HG03558 (cell line): Measurements from ENCODE around the gene MIGA2.
A peak's percentile ranks its signal among the peaks of the same experiment; 100 is the strongest.

Experiments used
- ATAC-seq: cut with Tn5 transposase; IDR thresholded peaks from one replicate; pipeline ENCODE4 v1.9.1; 2021; ENCODE audit warnings: moderate number of reproducible peaks; ENCODE audit not compliant: unreplicated experiment; ENCODE audit errors: extremely low read depth

MIGA2 gene

DNA sequence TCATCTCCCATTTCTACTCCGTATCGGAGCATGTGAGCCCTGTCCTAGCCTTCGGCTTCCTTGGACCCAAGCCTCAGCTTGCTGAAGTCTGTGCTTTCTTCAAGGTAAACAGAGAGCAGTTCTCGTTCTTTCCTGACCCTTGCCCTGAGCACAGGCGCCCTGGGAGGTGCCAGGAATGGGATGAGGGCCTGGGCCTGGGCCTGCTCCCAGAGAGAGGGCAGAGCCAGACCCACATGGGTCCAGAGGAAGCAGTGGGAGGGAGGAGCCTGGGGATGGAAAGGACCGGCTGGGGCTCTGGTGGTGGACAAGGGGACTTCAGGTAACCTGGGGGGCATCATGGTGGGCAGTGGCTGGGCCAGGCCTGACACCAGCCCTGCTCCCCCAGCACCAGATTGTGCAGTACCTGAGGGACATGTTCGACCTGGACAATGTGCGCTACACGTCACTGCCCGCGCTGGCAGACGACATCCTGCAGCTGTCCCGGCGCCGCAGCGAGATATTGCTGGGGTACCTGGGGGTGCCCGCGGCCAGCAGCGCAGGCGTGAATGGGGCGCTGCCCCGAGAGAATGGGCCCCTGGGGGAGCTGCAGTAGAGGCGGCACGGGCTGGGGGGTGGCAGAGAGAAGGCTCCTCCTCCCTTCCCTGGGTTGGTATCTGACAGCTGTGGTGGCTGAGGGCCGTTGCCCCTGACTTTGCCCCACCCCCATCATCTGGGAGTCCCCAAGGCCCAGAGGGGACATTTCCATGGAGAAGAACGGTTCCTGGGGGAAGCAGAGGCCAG is 33.6 kb downstream of the MIGA2 start:
- ATAC-seq: no peak

DNA sequence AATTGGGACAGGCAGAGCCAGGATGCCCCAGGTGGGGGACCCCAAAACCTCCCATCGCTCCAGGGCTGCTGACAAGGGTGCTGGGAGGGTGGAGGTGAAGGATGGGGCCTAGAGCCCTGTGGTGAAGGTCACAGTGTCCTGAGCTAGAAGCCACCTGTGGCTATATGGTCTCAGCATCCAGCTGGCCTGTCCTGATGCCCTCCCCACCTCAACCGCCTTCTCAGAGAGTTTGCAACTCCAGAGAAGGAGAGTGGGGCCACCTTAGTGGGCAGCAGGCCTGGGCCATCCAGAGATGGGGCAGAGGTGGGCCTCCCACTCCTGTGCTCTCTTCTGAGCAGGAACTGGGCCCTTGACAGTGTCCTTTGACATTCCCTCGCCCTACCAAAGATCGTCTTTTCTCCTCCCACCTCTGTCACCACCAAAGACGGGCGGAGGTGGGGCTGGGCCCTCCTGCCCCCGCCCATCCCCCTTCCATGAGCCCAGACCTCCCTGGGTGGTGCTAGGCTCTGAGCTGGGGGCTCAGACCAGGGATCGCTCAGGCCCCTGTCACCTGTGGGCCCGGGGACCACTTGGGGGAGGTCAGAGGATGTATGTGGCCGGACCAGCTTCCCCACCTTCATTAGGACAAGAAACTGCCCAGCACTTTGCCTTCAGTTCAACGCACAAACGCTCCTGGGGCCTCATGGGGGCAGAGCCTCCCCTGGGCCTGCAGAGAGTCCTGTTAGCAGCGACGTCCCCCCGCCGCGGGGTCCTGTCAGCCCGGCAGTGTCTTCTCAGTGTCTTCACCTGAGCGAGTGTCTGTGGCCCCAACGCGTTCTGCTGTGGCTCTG is 34.5 kb downstream of the MIGA2 start:
- ATAC-seq: no peak

DNA sequence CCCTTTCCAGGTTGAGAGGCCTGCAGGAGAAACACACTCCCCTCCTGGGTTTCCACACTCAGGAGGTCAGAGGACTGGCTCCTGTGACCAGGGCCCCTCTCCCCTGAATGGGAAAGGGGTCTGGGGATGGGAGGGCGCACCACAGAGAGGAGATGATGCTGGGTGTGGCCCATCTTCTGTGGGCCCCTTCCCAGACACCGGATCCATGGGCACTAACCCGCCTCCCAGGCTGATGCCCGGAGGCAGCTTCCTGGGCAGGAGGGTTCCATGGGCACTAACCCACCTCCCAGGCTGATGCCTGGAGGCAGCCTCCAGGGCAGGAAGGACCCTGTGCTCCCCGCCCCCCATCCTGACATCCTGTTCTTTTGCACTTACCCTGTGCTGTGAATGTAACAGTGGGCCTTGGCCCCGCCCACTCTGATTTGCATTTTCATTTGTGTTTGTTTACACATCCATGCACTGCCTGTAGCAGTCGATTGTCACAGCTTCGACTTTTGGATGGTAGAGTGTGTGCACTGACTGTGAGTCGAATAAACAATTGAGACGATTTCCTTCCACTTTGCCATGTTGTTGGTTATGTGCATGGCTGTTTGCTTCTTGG is 35.2 kb downstream of the MIGA2 start:
- no peak for ATAC-seq

DNA sequence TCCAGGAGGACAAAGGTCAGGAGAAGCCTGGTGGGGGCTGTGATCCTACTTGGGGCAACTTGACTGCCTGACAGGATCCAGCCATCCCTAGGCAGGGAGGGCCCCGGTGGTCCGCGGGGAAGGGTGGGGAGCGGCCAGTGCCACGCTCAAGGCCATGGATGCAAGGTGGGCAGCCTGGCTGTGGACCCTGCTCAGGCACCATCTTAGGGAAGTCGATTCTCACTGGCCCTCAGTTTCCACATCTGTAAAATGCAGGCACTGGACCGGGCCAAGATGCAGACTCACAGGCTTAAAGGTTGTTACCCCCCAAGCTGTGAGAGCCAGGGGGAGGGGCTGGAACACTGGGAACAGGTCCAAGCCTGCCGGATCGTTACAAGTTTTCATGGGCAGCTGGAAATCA is 35.7 kb downstream of the MIGA2 start:
- ATAC-seq: no peak

DNA sequence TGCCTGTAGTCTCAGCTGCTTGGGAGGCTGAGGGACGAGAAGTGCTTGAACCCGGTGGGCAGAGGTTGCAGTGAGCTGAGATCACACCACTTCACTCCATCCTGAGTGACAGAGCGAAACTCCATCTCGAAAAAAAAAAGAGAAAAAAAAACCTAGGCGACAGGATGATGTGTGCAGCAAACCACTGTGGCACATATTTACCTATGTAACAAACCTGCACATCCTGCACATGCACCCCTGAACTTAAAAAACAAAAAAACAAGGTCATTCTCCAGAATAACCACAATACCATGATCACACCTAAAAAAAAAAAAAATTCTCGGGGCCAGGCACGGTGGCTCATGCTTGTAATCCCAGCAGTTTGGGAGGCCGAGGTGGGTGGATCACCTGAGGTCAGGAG is 37.0 kb downstream of the MIGA2 start:
- ATAC-seq: no peak

DNA sequence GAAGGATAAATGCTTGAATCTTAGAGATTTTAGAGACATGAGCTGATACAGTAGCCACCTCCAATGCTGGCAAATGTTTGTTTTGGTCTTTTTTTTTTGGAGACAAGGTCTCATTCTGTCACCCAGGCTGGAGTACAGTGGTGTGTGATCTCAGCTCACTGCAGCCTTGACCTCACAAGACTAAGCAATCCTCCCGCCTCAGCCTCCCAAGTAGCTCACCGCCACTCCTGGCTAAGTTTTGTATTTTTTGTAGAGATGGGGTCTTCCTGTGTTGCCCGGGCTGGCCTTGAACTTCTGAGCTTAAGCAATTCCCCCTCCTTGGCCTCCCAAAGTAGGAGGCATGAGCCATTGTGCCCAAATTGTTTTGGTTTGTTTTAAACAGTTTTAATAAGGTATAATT is 37.7 kb downstream of the MIGA2 start:
- ATAC-seq: no peak

DNA sequence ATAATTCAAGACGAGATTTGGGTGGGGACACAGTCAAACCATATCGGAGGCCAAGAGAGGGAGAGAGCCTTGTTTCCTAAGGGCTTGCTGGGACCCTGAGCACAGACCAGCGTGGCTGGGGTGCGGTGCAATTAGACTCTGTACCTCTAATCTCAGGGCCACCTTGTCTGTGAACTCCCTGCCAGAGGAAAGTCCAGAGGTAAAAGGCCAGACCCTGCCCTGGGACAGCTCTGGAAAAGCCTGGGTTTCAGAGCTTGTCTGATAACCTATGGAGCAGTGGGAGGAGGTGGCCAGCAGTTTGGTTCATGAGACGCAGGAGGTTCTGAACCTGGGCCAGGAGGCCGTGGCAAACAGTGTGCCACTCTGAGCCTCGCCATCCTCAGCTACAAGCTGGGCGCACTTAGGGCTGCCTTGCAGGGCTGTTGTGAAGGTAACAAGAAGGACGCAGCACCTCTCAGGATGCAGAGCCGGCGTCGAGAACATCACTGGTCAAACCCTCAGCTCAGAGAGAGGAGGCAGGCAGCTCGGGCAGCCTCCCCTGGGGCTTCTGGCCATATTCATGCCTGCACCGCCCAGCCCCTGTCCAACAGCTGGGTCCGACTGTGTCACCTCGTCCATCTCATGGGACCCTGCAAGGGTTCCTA is 39.7 kb downstream of the MIGA2 start:
- no peak for ATAC-seq

DNA sequence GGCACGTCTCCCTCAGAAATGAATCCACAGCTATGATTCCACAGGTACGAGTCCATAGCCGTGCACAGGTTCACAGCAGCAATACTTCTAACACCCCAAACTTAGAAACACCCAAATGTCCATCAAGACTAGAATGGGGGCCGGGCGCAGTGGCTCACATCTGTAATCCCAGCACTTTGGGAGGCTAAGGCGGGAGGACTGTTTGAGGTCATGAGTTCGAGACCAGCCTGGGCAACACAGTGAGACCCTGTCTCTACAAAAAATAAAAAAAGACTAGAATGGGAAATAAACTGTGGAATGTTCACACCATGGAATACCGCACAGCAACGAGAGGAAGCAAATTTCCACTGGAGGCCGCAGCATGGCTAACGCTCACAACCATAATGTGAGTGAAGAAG is 40.2 kb downstream of the MIGA2 start:
- no peak for ATAC-seq

DNA sequence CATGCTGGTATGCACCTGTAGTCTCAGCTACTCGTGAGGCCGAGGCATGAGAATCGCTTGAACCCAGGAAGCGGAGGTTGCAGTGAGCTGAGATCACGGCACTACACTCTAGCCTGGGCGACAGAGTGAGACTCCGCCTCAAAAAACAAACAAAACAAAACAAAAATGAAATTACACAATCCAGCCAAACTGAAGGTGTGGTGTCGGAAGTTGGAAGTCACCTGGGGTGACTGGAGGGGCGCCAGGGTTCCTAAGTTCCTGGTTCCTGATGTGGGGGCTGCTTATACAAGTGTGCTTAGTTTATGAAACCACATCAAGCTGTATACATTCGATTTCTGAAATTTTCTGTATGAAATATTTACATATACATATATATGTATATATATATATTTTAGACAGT is 40.8 kb downstream of the MIGA2 start:
- no peak for ATAC-seq

DNA sequence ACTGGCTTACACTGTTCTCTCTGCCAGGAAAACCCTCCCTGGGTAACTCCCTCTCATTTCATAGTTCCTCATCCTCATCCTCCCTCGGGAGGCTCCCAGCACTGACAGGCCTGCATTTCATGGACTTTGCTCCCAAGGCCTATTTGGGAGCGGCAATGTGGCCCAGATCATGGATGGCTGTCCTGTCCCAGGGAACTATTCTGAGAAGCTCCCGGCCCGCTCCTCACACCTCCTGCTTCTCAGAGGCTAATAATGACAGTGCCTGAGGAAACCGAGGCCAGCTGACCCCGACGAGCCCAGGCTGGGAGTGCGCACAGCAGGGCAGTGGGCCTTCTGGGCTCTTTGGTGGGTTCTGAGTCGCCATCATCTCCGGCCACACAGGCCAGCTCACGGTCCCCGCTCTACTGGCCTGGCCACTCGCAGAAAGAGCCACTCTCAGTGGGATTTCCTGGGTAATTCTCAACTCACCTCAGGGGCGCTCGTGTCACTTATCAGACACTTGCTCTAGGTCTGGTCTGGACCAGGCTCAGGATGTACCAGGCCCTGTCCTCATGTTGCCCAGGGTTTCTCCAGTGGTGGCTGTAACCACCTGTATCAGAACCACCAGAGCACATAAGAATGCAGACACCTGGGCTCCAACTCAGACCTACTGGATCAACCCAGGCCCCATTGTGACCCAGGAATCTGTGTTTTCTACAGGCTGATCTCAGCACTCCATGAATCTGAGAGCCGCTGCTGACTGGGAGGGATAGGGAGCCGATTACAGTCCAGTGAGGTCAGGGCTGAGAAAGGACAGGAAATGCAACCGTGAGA is 42.5 kb downstream of the MIGA2 start:
- ATAC-seq: no peak

DNA sequence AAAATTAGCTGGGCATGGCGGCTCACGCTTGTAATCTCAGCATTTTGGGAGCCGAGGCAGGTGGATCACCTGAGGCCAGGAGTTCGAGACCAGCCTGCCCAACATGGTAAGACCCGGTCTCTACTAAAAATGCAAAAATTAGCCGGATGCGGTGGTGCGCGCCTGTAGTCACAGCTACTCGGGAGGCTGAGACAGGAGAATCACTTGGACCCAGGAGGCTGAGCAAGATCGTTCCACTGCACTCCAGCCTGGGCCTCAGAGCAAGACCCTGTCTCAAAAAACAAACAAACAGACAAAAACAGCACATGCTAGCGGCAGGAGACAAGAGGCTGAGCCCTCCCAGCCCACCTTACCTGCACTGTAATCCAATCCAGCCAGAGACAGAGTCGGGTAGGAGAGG is 43.4 kb downstream of the MIGA2 start:
- no peak for ATAC-seq

DNA sequence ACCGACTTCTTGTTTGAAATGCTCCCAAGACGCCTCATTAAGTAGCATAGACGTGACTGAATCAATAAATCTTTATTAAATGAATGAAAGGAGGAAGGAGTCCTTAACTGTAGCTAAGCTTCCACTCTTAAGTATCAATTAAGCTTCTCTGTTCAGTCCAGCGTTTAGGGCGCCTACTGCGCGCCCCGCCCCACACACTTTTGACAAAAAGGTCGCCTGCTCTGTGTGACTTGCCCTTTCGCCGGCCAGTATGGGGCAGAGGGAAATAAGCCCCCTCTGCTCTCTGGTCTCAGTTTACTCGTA is 43.8 kb downstream of the MIGA2 start:
- no peak for ATAC-seq

DNA sequence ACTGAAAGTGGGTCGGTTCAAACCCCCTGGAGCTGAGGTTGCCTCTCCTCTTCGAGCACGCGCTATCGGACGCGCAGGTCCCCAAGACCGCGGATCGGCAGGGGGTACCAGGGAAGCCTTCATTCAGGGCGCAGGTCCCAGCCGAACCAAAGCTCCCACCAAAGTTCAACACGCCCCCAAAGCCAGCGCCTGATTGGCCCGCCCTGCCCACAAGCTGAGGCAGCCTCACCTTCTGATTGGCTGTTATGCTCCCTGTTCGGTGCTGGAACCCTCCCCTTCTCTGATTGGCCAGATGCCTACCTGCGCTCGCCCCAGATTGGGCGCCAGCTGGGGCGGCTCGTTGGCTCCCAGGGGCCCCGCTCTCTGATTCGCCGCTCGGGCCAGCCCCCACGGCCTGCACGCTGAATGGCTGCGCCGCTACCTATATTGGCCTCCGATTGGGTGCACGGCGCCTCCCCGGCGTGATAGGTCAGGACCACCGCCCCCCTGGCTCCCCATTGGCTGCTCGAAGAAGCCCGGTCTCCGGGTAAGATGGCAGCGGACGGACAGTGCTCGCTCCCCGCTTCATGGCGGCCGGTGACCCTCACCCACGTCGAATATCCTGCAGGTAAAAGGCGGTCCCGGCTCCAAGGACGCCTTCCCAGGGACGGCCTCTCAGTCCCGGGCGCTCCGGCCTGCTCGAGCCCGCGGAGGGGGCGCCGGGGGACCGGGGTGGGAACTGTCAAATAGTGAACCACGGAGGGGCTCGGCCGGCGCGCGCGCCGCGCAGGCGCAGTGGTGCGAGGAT is 44.4 kb downstream of the MIGA2 start, which contains the start of gene DOLPP1:
Gene DOLPP1, plus strand, starts transcription at position 511 of the 787 bp plus-strand sequence. Its CDS starts 21 bp downstream, at position 532.
- peak; percentile 73 for ATAC-seq

DNA sequence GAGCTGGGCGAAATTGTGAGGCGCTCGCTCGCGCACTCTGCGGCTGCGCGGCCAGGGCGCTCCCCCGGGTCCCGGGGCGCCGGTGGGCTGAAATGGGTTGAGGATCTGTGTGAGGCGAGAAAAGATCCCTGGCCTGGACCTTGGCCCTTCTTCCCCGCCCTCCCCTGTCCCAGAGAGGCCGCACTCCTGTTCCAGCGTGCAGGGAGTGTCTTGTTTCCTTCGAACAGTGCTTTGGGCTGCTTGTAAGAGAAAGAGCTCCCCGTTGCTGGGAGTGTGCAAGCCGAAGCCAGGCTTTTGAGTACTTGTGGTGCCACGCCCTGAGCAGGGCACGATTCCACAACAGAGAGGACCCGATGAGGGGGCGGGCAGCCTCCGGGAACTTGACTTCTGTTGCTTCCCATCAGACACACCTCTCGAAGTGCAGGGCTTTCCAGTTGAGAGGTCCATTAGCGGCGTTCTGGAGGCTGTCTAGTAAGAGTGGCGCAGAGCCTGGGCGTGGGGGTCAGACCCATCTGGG is 45.0 kb downstream of the MIGA2 start:
- ATAC-seq: no peak

DNA sequence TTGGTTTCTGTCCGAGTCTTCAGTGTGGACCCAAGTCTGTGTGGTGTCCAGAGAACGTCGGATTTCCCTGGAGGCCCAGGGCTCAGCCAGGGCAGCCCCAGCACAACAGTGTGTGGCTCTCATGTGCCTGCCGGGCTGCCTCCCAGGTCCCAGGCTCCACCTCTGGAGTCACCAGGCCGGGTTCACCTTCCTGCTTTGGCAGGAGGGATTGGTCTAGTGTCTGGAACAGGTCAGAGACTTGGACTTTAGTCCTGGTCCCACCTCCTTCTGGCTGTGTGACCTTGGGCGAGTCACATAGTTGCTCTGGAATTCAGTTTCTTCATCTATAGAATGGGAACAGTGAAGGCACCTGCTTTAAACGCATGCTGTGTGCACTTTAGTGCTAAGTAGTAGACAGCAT is 47.7 kb downstream of the MIGA2 start:
- ATAC-seq: no peak

DNA sequence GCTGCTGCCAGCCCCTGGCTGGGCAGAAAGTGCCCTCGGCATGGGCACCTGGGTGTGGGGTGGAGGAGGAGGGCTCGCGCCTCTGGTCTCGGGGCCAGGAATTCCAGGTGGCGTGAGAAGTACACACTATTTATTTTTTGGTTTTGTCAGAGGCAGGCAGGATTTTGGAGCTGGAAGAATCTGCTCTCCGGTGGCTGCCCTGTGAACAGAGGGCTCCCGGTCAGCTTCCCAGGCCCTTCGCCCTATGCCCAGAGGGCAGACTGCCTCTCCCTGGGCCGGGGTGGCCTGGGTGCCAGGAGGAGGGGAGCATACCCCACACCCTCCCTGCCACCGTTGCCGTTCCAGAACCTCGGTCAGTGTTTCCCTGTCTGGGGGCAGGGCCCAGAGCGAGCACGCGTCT is 52.8 kb downstream of the MIGA2 start:
- ATAC-seq: no peak

DNA sequence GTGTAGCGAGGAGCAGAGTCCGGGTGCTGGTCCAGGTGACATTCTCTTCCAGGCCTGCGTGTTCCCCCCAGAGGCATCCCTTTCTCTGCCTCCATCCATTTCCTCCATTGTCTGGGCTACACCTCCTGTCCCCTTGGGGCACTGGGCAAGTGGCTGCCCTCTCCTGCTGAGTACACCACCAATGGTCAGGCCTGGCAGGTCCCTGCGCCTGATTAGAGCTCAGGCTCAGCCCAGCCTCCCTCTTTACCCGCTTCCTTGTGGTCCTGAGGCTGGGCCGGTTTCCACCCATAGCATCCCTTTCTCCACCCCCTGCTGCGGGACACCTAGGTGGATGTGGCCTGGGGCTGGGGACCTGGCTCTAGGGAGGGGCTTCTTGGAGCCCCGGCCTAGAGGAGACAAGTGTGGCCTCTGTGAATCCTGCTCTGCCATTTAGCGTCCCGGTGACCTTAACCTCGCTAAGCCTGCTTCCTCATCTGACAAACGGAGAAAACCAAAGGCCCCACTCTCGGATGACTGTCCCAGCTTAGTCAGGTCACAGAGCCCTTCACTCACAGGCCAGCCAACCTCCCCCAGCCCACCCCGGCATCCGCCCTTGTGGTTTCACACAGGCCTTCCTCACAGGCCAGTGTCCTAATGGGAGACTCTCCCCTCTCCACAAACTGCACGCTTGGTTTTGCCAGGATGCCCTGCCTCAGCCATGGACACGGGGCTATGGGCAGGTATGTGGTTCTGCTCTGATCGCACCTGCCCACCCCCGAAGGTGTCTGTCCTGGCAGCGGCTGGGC is 57.4 kb downstream of the MIGA2 start:
- ATAC-seq: no peak

DNA sequence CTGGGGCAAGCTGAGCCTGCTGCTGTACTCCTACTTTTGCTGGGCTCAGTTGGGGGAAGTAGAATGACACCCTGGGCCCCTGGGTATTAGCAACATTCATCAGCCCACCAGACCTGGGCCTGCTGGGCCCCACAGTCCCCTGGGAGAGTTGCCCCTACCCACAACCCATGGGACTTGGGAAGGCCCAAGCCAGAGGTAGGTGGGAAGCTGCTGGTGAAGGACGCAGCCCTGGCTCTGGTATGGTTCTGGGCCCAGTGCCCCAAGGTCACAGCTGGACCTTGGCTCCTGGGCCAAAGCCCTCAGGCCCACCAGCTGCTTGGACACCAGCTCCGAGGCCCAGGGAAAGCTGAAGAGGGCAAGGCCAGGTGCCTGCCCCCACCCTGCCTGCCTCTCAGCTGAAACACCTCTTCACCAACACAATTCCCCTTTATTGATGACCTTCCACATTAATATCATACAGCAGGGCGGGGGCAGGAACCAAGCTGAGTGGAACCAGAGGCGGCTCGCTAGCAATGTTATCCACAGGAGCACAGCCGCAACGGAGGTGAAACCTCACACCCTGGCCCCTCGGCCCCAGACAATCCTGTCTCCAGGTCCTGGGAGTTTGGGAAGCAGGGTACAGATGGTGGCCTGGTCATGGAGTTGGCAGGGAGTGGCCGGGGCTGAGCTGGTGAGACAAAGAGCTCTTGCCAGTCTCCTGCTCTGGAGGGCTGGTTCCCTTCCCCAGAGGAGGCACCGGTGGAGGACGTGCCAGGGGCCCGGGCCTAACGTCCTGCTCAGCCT is 58.2 kb downstream of the MIGA2 start:
- ATAC-seq: no peak
